Psoas muscle (tissue), 8 donors: ENCODE measurements around the gene C2CD2. TPM values are rescaled to one million over a fixed set of nuclear protein-coding genes. Genes with fewer than 3 reads are reported as not detected.

Source experiments
- ATAC-seq, 4 donors: fragments of 200-7000 bp; cut with Tn5 transposase; one replicate each; pipeline ENCODE4 v1.9.1; 2020; ENCODE audit warnings: moderate library complexity in 3 of 4, mild to moderate bottlenecking in 2 of 4
- DNase-seq, 2 donors: peaks; one replicate each; pipeline ENCODE4 v3.0.0-alpha.2; 2020
- H3K27ac ChIP-seq: fragments of 200-600 bp; one replicate; pipeline ENCODE4 v1.8.0; 2022
- H3K27me3 ChIP-seq, 3 donors: fragments of 200-600 bp in 1 of 3; one replicate each; pipeline versions ENCODE4 v1.6.1 to v1.8.0; 2013 to 2022; ENCODE audit warnings: low read length in 2 of 3, mild to moderate bottlenecking in 2 of 3, moderate library complexity in 1 of 3; ENCODE audit not compliant: insufficient read depth in 3 of 3
- H3K36me3 ChIP-seq, 2 donors: fragments of 200-600 bp in 1 of 2; one replicate each; pipeline versions ENCODE4 v1.6.1 to v1.8.0; 2013 to 2022; ENCODE audit warnings: low read depth in 1 of 2, mild to moderate bottlenecking in 1 of 2, moderate library complexity in 1 of 2; ENCODE audit not compliant: insufficient read depth in 1 of 2
- H3K4me1 ChIP-seq: fragments of 200-600 bp; one replicate; pipeline ENCODE4 v1.8.0; 2022
- H3K4me3 ChIP-seq: fragments of 200-600 bp; one replicate; pipeline ENCODE4 v1.8.0; 2022; ENCODE audit warnings: mild to moderate bottlenecking
- H3K9me3 ChIP-seq: fragments of 200-600 bp; one replicate; pipeline ENCODE4 v1.8.0; 2022
- WGBS, 3 donors: extraction: QIAGEN DNeasy Blood & Tissue Kit; methylation state at CpG; one replicate each; pipeline versions ENCODE4 v1.1.6 to v1.1.7; 2013; 5-methylcytosine and 5-hydroxymethylcytosine counted together
- intact Hi-C, 2 donors: fragments of 100-400 bp; cut with DNase I; formaldehyde crosslinking; loops; one replicate each; pipeline versions ENCODE4 v1.11.0 to v1.14.2; 2022
- polyA plus RNA-seq, 3 donors: library from polyadenylated mRNA; stranded (reverse); fragments of 200-250 nt; gene quantifications; one replicate each; pipeline ENCODE4 v1.2.3, GENCODE V29; 2013
- total RNA-seq, 4 donors: library from RNA; stranded (reverse); fragmentation: NEBNext Ultra II Directional in 2 of 4; extraction: Animal tissue kit (Norgen Biotek cat#: 25700) in 2 of 4; gene quantifications; one replicate each; pipeline versions ENCODE4 v1.2.1 to v1.2.4, GENCODE V29; 2021 to 2023
- TF ChIP-seq, protein P1 (sequence below): fragments of 200-600 bp; IDR thresholded peaks from one replicate; pipeline ENCODE4 v1.8.0; 2022; ENCODE audit warnings: antibody characterized with exemption
- donor health status: healthy with polysubstance abuse.
- donor health status: DM: no; HTN: no; CAD: no; lungs with moderate emphysema.
- donor health status: Bipolar disorder and iron deficiency.
- donor health status: healthy.
- donor health status: DM: yes; HTN: yes; CAD: no.
- donor health status: DM: no; HTN: no; CAD: no.
- donor health status: DM: no; HTN: no; CAD: no.
- donor health status: DM: yes; HTN: yes; CAD: no.

Gene C2CD2
- total and polyA plus RNA-seq, 7 donors = 1.6 to 6.6 (median 3.2) TPM

DNA sequence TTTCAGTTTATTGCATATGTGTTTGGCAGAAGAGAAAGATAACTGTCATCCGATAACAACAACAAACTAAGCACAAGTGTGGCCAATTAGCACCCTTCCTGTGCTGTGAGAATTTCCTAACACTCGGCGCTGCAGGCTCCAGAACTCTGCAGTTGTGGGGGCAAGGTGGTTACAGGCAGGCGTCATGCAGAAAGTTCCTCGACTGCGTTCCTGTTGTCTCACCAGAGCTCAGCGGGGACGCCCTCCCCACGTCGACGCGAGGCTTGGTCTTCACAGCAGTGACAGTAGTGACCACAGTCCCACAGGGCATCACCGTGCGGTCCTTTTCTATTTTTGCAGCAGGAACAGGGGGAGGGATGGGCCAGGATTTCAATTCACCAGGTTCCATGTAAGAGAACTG, 47.0 kb downstream of the C2CD2 start:
- intact Hi-C loops = no loop called here
- H3K27me3 ChIP-seq = no peaks in the 10 kb centered on the region
- TF ChIP-seq, protein P1, sequence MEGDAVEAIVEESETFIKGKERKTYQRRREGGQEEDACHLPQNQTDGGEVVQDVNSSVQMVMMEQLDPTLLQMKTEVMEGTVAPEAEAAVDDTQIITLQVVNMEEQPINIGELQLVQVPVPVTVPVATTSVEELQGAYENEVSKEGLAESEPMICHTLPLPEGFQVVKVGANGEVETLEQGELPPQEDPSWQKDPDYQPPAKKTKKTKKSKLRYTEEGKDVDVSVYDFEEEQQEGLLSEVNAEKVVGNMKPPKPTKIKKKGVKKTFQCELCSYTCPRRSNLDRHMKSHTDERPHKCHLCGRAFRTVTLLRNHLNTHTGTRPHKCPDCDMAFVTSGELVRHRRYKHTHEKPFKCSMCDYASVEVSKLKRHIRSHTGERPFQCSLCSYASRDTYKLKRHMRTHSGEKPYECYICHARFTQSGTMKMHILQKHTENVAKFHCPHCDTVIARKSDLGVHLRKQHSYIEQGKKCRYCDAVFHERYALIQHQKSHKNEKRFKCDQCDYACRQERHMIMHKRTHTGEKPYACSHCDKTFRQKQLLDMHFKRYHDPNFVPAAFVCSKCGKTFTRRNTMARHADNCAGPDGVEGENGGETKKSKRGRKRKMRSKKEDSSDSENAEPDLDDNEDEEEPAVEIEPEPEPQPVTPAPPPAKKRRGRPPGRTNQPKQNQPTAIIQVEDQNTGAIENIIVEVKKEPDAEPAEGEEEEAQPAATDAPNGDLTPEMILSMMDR = no peak
- H3K9me3 ChIP-seq = no peaks in the 10 kb centered on the region
- H3K4me3 ChIP-seq = no peak overlapping the region
- no peaks in the 10 kb centered on the region for H3K4me1 ChIP-seq
- ATAC-seq (no peak), DNase-seq (no peak)
- peaks cover 2 to 39% of the 10 kb centered on the region in 2 donors for H3K36me3 ChIP-seq
- H3K27ac ChIP-seq = no peak overlapping the region
- WGBS, 3 donors = 86% methylated on average over 14 of the region's 14 CpGs

DNA sequence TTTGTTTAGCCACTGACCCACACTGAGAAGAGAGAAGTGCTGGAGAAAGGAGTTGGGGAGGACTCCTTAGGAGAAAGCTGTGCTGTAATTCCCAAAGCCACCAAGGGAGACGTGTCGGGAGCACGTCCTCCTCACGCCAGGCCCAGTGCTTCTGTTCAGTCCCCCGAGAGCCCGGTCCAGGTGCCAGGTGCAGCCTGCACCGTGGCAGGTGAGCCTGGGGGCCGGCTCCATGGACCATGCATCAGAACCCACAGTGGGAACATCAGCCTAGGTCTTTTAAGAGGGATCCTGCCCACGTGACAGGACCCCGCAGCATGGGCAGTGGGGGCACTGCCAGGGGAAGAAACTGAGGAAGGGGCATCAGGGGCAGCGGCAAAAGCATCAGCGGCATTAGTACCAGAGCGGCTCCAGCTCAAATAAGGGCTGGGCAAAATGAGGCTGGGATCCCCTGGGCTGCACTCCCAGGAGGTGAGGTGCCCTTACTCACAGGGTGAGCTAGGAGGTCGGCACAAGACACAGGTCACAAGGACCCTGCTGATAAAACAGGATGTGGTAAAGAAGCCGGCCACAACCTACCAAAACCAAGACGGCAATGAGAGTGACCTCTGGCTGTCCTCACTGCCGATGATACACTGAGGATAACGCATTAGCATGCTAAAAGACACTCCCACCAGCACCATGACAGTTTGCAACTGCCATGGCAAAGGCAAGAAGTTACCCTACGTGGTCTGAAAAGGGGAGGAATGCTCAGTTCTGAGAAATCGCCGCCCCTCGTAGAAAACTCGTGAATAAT, 50.1 kb downstream of the C2CD2 start:
- intact Hi-C loops = no loop called here
- TF ChIP-seq, protein P1 = no peak
- Histone ChIP-seq H3K4me1 (no peaks in the 10 kb centered on the region), H3K27ac (no peak overlapping the region), H3K27me3 (no peaks in the 10 kb centered on the region), H3K9me3 (no peaks in the 10 kb centered on the region), H3K4me3 (no peak overlapping the region), H3K36me3 (peaks cover under 1 to 38% of the 10 kb centered on the region in 2 donors)
- 84 to 87% (median 85%) methylated on average over 23 of the region's 23 CpGs for WGBS, 3 donors
- no peak for DNase-seq
- ATAC-seq = no peak

- no peaks in the 10 kb centered on the region for H3K27me3 ChIP-seq
- TF ChIP-seq, protein P1 = no peak
Measured at GRCh38 chr21:41902946-41903345, 50.9 kb downstream of the C2CD2 start.

GRCh38 chr21:41901782-41902181, 52.0 kb downstream of the C2CD2 start:
- no peak for ATAC-seq
- TF ChIP-seq, protein P1 = no peak
- WGBS, 3 donors = 93 to 95% (median 95%) methylated on average over 3 of the region's 3 CpGs
- intact Hi-C loops = no loop called here
- no peak overlapping the region for H3K27ac ChIP-seq
- H3K9me3 ChIP-seq = no peaks in the 10 kb centered on the region
- peaks cover 0 to 30% of the 10 kb centered on the region in 2 donors for H3K36me3 ChIP-seq
- no peaks in the 10 kb centered on the region for H3K4me1 ChIP-seq
- no peak for DNase-seq
- H3K27me3 ChIP-seq = no peaks in the 10 kb centered on the region
- no peak overlapping the region for H3K4me3 ChIP-seq

More at GRCh38 chr21:41902946-41903345, 50.9 kb downstream of the C2CD2 start:
- DNase-seq = no peak
- H3K27ac ChIP-seq = no peak overlapping the region
- no peak overlapping the region for H3K4me3 ChIP-seq
- WGBS, 3 donors = 96 to 100% (median 97%) methylated on average over 8 of the region's 8 CpGs
- intact Hi-C loops = no loop called here
- ATAC-seq = no peak
- peaks cover 0 to 38% of the 10 kb centered on the region in 2 donors for H3K36me3 ChIP-seq
- no peaks in the 10 kb centered on the region for H3K4me1 ChIP-seq
- H3K9me3 ChIP-seq = no peaks in the 10 kb centered on the region
